Ramos (cell line): ENCODE measurements around the gene PAM.
"Not testable (repeated sequence)": the region's sequence is repeated elsewhere in the genome, so short reads cannot be mapped to it uniquely, and the experiment has no call there.

Source experiments
- in situ Hi-C: fragments of 300-500 bp; cut with MboI; formaldehyde crosslinking; loops from one replicate; pipeline ENCODE4 v1.14.3; 2022; ENCODE audit warnings: low sequenced_read_pairs; ENCODE audit not compliant: unreplicated experiment

Gene PAM

DNA sequence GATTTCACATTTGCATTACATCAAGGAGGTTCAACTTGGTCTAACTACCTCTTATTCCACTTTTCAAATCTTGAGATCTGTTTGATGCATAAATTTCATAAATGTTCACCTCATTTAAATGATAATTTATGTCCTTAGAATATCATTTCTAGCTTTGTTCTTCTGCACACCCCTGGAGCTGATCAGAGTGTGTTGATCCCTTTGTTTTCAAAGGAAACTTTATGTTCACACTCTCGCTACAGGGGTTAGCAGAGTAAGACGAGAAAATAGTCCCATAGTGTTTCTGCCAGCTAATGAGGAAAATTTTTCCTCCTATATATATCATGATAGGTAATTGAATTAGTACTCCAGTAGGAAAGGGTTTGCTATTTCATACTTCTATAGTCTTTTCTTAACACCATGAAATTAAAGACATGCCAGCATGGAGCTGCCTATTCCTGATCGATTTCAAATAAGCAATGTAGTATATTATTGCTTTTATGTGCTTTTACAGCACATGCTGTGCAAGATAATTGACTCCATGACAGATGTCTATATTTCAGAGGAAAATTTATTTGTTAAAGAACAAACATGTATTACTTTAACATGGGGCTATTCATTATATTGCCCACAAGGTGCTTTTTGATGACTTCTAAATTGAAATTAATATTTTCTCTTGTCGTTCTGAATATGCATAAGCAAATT, 4.8 kb upstream of the PAM start:
- in situ Hi-C loops = no loop called here

DNA sequence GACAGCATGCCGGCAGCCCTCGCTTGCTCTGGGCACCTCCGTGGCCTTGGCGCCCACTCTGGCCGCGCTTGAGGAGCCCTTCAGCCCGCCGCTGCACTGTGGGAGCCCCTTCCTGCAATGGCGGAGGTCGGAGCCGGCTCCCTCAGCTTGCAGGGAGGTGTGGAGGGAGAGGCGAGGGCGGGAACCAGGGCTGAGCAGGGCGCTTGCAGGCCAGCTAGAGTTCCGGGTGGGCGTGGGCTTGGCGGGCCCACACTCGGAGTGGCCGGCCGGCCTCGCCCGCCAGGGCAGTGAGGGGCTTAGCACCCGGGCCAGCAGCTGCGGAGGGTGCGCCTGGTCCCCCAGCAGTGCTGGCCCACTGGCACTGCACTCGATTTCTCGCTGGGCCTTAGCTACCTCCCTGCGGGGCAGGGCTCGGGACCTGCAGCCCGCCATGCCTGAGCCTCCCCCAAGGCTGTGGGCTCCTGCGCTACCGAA, 3.2 kb upstream of the PAM start:
- in situ Hi-C loops = not testable (repeated sequence)

DNA sequence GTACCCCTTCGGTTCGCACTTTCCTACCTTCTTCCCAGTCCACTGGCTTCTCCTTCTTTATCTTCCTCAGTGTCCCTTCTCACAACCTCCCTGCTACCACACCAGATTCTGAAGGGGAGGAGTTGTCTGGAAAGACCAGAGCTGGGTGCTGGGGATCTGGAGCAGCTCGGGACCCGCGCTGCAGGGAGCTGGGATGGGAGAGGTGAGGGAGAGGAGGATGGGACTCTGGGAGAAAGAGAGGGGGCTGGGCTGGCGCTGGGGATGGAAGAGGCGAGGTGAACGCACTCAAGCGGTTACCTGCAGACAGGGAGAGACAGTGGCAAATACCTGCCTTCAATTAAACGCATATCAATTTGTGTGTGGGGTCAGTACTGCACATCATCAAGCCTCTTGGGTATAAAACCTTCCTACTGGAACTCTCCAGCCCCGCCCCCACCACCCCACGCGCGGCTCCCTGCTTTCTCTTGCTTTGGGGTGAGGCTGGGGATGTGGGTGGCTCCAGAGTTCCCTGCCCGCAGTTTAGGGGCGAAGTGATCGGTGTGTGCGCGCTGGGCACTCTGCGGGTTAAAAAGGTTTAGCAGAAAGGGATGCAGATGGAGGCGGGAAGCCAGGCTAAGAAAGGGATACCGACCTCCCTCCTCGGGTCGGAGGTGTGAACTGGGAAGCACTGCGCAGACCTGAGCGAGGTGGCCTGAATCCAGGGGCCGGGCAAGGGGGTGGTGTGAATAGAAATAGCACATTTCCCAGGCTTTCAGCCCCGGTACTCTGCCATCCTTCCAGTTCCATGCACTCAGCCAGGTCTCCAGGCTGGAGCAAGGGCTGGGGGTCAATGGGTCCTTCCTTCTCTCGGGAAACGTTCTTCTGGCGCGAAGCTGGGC, 977 bp upstream of the PAM start:
- in situ Hi-C loops = no loop called here

DNA sequence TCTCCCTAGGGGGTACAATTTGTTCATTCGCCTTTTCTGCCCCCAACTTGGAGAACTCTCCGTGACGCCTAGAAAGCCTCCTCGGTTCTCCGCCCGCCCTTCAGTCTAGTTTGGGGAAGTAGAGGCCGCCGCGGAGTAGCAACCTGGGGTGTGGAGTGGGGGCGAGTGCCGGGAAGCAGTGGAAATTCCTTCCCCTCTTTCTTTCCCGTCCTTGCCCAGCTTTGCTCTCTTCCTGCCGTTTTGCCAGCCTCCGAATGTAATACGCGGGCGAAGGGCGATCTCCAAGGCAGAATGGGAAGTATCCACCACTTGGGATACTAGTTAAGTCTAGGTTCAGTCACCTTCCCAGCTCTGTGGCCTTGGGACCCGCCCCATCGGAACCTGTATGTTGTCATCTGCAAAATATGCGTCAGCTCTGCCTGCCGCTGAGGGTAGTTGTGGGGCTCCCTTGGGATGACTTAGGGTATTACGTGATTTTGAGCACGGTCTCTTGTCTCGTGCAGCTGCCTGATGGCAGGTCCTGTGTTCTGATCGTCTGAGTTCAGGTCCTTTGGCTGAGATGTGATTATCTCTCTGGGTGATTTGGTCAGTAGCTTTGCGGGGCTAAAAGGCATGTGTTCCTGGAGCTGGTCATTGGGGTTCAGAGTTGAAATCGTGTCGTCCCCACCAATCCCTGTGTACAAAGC, 724 bp downstream of the PAM start:
- in situ Hi-C loops = no loop called here

DNA sequence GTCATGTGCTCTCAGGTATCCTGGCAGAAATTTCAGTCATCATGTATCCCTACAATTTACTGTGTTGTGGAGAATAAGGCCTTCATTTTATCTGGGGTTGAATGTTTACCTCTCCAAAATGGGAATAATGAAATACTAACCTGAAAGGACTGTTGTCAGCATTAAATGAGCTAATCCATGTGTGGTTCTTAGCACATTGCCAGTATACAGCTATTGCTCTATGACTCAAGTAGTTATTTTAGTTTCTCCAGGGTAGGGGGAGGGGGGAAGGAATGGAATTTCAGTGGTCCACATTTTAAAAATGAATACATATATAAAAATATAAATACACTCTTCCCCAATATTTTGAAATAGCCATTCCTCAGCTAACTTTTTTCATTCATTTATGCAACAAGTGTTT, 3.5 kb downstream of the PAM start:
- in situ Hi-C loops = no loop called here

DNA sequence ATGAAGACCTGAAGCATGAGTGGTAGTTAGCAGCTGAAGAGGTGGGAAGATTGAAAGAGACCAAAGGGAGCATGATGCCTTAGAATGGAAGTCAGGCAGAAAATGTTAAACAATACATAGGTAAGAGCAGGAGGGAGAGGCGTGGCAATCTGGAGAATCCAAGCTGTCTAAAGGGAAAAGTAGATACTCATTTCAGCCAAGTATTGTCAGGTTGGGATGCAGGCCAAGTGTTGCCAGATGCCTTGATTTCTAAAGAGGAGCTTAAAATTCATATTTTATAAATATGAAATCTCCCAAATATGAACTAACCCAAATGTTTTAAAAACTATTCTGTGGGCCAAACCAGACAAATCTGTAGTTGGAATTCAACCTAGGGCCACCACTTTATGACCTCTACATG, 4.2 kb downstream of the PAM start:
- in situ Hi-C loops = no loop called here

DNA sequence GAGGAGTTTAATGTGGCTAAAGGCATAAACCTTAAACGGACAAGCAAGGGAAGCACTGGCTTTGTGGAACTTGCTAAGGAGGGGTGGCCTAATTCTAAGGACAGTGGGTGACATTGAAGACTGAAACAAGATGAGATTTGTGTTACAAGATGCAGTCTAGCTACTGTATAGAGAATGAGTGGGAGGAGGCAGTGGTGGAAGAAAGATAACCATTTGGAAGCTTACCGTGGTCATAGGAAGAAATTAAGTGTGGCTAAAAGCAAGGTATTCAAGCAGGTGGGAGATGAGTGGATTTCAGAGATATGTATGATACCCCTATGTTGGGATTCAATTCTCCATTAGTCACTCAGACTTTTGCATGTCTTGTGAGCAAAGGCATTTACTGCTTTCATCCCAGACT, 4.6 kb downstream of the PAM start:
- in situ Hi-C loops = no loop called here

DNA sequence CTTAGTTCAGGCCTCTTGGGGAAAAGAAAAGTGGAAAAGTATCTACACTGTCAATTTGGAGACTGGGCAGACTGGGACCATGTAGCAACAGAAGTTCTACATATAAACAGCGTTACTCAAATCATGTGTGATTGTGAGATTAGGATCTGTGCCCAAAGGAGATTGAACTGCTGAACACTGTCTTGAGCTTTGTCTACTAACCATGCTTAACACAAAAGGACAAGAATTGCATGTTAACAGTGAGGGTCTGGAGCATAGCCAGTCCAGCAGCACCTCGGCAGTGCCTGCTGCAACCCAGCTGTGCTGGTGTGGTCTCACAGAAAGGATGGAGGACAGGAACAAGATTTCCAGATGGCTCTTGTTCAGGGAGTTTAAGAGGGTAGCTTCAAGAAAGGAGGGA, 5.7 kb downstream of the PAM start:
- in situ Hi-C loops = no loop called here

DNA sequence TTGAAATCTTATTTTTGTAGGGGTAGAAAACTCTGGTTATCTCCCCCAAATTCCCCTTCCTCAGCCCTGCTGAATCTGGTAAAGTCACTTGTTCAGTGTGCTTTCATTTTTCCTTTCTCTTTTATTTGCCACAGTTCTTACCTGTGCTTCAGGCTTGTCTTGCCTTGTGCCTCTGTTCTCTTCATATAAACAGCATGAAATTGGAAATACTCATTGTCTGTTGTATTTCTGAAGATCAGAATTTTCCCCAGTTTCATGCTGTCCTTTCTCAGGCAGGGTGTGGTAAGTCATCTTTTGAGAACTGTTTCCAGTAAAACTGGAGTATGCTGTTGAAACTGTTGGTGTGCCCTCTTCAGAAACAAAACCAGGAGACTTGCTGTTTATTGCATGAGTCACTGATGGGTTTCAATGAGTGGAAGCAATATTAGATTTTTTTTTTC, 7.0 kb downstream of the PAM start:
- in situ Hi-C loops = no loop called here

DNA sequence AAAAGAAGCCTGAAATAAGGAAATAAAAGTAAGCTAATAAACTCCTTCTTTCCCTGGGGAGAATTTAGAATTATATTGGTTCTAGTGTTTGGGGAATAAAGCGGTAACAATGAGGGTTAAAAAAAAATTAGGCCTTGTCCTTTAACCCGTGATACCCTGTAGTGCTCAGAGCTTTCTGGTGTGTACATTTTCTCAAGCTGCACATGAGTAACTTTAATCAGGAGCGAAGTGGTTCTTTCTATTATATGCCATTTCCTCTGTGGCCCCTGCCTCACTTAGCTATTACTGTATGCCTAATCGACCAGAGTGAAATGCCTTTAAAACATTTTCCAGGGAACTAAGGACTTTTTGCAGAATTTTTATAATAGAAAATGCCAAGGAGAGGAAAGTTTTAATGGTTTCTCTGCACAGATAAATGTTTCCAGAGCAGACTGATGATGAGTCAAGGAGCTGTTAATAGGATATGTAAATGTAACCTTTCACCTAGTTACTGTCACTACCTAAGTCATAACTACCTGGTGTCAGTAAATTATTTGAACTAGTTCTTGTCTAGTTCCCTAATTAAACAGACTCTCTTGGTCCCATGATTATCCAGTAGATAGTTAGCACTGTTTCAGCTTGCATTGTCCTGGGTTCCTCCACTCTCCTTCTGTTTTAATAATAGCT, 7.6 kb downstream of the PAM start:
- in situ Hi-C loops = no loop called here

DNA sequence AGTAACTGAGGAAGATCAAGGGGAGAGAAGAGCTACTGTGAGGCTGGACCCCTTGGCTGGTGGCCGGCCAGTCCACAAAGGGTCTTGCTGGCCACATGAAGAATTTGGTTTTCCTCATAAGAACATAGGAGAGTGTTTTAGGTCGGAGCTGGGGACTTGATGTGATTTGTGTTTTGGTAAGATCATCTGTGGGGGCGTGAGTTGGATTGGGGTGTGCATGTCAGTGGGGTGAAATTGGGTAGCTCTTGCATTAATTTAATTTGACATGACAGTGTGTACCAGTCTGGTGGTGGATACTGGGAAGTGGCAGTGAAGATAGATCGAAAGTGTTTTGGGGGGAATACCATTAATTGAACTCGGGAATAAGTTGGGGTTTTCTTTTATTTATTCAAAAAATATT, 8.6 kb downstream of the PAM start:
- in situ Hi-C loops = no loop called here

DNA sequence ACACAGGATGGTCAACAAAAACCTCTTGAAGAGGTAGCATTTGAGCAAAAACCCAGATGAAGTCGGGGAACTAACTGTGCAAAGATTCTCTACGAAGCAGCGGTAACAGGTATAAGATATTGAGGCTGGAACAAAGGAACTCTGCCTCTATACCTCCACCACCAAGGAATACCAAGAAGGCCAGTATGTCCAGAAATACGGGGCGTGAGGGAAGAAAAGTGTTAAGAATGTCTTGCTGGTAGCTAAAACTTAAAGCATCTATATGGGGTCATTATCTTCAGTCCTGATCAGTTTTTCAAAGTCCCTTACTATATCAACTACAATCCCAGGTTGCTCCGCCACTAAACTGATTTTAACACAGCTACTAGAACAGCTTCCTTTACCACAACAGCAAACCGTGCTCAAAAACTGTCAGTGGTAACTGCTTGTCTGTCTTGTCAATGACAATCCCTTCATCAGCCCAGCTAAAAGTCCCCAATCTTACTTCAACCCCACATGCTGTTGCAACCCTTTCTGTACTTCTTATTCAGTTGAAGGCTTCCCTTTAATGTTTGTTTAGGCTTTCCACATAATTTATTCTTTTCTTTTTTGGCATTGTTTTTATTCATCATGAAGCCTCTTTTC, 9.4 kb downstream of the PAM start:
- in situ Hi-C loops = no loop called here

DNA sequence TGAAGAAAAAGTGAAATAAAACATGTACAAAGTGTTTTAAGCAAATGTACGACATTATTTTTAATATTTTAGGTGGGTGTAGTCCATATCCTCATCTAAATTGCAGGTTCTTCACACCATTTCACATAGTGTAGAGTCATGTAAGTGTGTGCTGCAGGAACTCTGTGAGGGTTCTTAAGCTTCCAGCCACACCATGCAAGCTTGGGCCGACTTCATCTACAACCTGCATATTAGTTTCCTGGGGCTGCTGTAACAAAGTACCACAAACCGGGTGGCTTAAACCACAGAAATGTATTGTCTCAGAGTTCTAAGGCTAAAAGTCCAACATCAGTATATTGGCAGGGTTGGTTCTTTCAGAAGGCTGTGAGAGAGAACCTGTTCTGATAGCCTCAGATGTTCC, 10.2 kb downstream of the PAM start:
- in situ Hi-C loops = no loop called here

DNA sequence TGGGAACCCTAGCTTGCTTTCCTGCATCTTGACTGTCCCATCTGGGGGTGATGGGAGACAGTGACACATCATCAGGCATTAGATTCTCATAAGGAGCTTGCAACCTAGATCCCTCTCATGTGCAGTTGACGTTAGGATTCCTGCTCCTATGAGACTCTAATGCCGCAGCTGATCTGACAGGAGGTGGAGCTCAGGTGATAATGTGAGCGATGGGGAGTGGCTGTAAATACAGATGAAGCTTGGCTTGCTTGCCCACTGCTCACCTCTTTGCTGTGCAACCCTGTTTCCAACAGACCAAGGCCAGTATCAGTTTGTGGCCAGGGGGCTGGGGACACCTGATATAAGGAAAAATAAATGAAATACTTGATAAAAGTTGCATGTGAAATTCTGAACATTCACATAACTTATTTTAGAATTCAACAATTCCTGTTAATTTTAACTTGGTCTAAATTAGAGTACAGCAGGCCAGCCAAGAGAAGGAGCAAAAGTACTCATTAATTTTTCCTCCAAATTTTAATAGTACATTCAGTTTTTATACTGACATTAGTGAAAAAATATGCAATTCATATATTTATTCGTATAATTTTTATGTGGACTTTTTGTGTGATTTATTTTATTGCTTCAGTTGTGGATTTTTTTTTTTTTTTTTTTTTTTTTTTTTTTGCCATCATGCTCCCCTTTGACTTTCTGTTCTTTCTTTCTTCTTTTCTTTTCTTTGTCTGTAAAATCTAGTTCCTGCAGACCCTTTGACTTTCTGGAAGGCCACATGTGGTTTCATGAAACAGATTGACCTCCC, 11.4 kb downstream of the PAM start:
- in situ Hi-C loops = no loop called here

DNA sequence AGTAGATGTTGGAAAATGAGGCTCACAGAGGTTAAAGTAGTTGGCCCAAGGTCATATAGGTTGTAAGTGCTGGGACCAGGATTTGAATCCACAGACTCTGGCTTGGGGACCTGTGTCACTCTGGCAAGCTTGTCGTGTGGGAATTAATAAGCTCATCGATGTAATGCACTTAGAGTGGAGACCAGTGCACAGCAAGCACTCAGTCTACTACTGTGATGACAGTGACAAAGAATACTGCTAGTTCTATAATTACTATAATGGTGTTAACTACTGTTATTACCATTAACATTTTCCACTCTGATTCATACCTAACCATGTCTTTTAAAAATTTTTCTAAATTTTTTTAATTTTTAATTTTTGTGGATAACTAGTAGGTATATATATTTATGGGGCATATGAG, 12.8 kb downstream of the PAM start:
- in situ Hi-C loops = no loop called here

DNA sequence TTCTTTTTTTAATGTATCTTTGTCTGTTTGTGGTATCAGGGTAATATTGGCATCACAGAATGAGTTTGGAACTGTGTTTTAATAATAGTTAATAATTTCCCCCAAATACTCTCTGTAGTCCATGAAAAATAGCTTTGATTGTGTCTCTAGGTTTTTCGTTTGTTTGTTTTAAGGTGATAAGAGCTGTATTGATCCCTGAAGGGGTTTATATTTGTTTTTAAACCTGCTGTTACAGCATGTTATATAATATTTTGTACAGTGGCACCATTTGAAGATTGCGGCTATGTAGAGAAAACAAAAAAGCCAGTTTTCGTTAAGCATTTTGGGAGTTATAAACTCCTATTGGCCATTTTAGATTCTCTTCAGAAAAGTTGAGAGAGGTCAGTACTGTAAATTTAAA, 15.7 kb downstream of the PAM start:
- in situ Hi-C loops = no loop called here

DNA sequence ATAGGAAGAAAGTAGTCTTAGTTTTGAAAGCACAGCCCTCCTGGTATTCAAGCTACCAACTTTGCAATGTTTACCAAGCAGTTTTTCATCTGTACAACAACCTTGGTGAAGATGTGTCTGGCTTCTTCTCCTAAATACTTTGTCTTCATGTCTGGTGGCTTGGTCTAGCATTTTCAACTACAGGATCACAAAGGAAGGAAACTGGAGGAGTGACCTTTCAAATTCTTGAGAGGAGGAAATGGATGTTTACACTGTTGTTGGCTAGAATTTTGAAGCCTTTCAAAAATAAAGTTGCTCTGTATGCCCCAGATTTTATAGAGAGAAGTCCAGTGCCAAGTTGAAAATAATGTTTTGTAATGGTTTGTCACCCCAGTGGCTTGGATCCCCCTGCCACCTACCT, 16.3 kb downstream of the PAM start:
- in situ Hi-C loops = no loop called here

DNA sequence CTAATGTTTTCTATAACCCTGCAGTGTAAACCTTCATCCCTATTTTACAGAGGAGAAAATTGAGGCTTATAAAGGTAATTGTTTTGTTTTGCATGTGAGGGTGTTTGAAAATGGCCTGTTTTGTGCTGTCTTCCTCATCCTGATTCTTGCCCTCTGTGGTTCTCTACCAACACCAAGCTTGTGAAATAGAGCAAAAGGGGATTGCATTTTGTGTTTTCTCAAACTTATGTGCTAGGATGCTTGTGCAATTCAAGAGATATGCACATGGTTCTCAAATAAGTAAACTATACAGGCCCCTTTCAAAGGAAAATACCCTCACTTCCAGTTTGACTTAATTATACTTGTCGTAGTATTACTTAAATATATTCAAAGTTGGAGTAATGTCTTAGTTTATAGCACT, 17.2 kb downstream of the PAM start:
- in situ Hi-C loops = no loop called here

DNA sequence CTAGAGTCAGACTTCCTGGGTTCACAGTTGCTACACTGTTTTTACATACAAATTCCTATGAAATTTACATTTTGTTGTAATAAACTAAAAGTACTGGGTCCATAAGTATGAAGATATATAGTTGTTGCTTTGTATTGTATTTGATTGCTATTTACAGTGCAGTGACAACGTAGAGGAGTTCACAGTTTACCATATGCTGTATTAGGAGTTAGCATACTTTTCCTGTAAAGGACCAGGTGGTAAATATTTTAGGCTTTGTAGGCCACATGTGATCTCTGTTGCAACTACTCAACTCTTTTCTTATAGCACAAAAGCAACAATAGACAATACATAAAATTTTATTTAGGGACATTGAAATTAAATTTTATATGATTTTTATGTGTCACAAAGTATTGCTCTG, 18.0 kb downstream of the PAM start:
- in situ Hi-C loops = no loop called here
